OCI-LY7 (cell line): Measurements from ENCODE around the gene GALNTL6.

Experiments used
- CTCF ChIP-seq: fragments of 200-600 bp; sonication (generic); conservative IDR thresholded peaks from 2 replicates; pipeline ENCODE4 v1.5.1; 2014; ENCODE audit warnings: mild to moderate bottlenecking, antibody characterized with exemption, low read length, moderate library complexity, mixed read lengths
- EZH2phosphoT487 ChIP-seq: fragments of 200-600 bp; sonication (generic); IDR thresholded peaks from 2 replicates; pipeline ENCODE4 v1.6.1; 2018; ENCODE audit warnings: low read depth, borderline replicate concordance, mild to moderate bottlenecking, mixed run types, antibody characterized with exemption, low read length, moderate library complexity, mixed read lengths

GRCh38 chr4:172691552-172691951 is 878.3 kb downstream of the GALNTL6 start:
- TF ChIP-seq EZH2phosphoT487 (no peak), CTCF (no peak)
